IMR-90 (cell line): ENCODE measurements around the gene KLHL29. TPM values are rescaled to one million over a fixed set of nuclear protein-coding genes. Genes with fewer than 3 reads are reported as not detected.

Source experiments
- ATAC-seq: fragments of 200-7000 bp; cut with Tn5 transposase; 2 replicates; pipeline ENCODE4 v1.9.1; 2020; ENCODE audit warnings: low read depth, mild to moderate bottlenecking, moderate library complexity
- BruUV-seq: library from RNA; stranded (reverse); fragments of 400-500 nt; replicated peaks from 2 replicates; lab custom pipeline; 2021; lab: Mats Ljungman, UMichigan
- CTCF ChIA-PET: fragments of 300-600 bp; formaldehyde crosslinking; extraction: SDS; loops from one replicate; lab custom pipeline; 2021; ENCODE audit warnings: antibody characterized with exemption; lab: Yijun Ruan, JAX
- POLR2A ChIA-PET: fragments of 300-600 bp; sonication (Branson Sonifier 250); formaldehyde crosslinking; loops from one replicate; lab custom pipeline; 2022; ENCODE audit warnings: antibody characterized with exemption; ENCODE audit not compliant: unreplicated experiment; lab: Charles Lee
- DNase-seq: peaks from one replicate; pipeline ENCODE4 v3.0.0; 2013
- H2AFZ ChIP-seq: replicated peaks from 2 replicates; pipeline ENCODE3; 2013; ENCODE audit warnings: low read length, mild to moderate bottlenecking; ENCODE audit not compliant: poor library complexity
- H2AK5ac ChIP-seq: 2 replicates; pipeline ENCODE4 v1.6.1; 2013; ENCODE audit warnings: low read depth, low read length, inconsistent platforms
- H2AK9ac ChIP-seq: replicated peaks from 2 replicates; pipeline ENCODE3; 2013; ENCODE audit warnings: mild to moderate bottlenecking, low read depth, low read length, moderate library complexity; ENCODE audit not compliant: poor library complexity
- H2BK120ac ChIP-seq: 2 replicates; pipeline ENCODE4 v1.6.1; 2013; ENCODE audit warnings: low read depth, low read length, inconsistent platforms
- H2BK15ac ChIP-seq: 3 replicates; pipeline ENCODE4 v1.6.1; 2013; ENCODE audit warnings: low read depth, low read length, inconsistent platforms
- H2BK20ac ChIP-seq: 2 replicates; pipeline ENCODE4 v1.6.1; 2013; ENCODE audit warnings: low read depth, mild to moderate bottlenecking, inconsistent platforms, low read length, moderate library complexity
- H2BK5ac ChIP-seq: 2 replicates; pipeline ENCODE4 v1.6.1; 2013; ENCODE audit warnings: mild to moderate bottlenecking, low read depth, low read length, inconsistent platforms; ENCODE audit not compliant: poor library complexity, severe bottlenecking
- H3K14ac ChIP-seq: replicated peaks from 2 replicates; pipeline ENCODE4 v1.6.1; 2013; ENCODE audit warnings: low read depth, low read length, inconsistent platforms
- H3K18ac ChIP-seq: 2 replicates; pipeline ENCODE4 v1.6.1; 2013; ENCODE audit warnings: low read depth, low read length, control low read depth
- H3K23ac ChIP-seq: 2 replicates; pipeline ENCODE4 v1.6.1; 2013; ENCODE audit warnings: low read depth, low read length, inconsistent platforms
- H3K27ac ChIP-seq: 2 replicates; pipeline ENCODE4 v1.5.1; 2013; ENCODE audit warnings: mild to moderate bottlenecking, control low read depth, low read length; ENCODE audit not compliant: insufficient read depth
- H3K27me3 ChIP-seq: 2 replicates; pipeline ENCODE4 v1.6.1; 2013; ENCODE audit warnings: low read length; ENCODE audit not compliant: control insufficient read depth, insufficient read depth
- H3K36me3 ChIP-seq: 2 replicates; pipeline ENCODE4 v1.6.1; 2013; ENCODE audit warnings: low read length, mixed read lengths; ENCODE audit not compliant: control insufficient read depth, insufficient read depth
- H3K4ac ChIP-seq: 2 replicates; pipeline ENCODE4 v1.6.1; 2013; ENCODE audit warnings: low read depth, low read length, inconsistent platforms
- H3K4me1 ChIP-seq: 2 replicates; pipeline ENCODE4 v1.6.1; 2013; ENCODE audit warnings: low read length, mixed read lengths; ENCODE audit not compliant: control insufficient read depth, insufficient read depth
- H3K4me2 ChIP-seq: 2 replicates; pipeline ENCODE4 v1.6.1; 2013; ENCODE audit warnings: low read depth, mild to moderate bottlenecking, control low read depth, low read length, moderate library complexity
- H3K4me3 ChIP-seq: 2 replicates; pipeline ENCODE4 v1.5.1; 2013; ENCODE audit warnings: low read depth, mild to moderate bottlenecking, control low read depth, low read length, moderate library complexity; ENCODE audit not compliant: insufficient read depth
- H3K56ac ChIP-seq: 2 replicates; pipeline ENCODE4 v1.6.1; 2013; ENCODE audit warnings: low read length, inconsistent platforms; ENCODE audit not compliant: insufficient read depth; ENCODE audit errors: extremely low read depth
- H3K79me1 ChIP-seq, 2 experiments: 2 replicates each; pipeline ENCODE4 v1.6.1; 2013; ENCODE audit warnings: low read length in 2 of 2, inconsistent platforms in 1 of 2, low read depth in 1 of 2
- H3K9ac ChIP-seq: 2 replicates; pipeline ENCODE4 v1.6.1; 2013; ENCODE audit warnings: low read depth, low read length, control low read depth
- H3K9me1 ChIP-seq: 2 replicates; pipeline ENCODE4 v1.6.1; 2013; ENCODE audit warnings: low read length, inconsistent platforms; ENCODE audit not compliant: insufficient read depth
- H3K9me3 ChIP-seq: 2 replicates; pipeline ENCODE4 v1.6.1; 2013; ENCODE audit warnings: low read length; ENCODE audit not compliant: control insufficient read depth, insufficient read depth
- H4K20me1 ChIP-seq: 2 replicates; pipeline ENCODE4 v1.6.1; 2013; ENCODE audit warnings: low read length, inconsistent platforms; ENCODE audit not compliant: insufficient read depth
- H4K5ac ChIP-seq: 2 replicates; pipeline ENCODE4 v1.6.1; 2013; ENCODE audit warnings: mild to moderate bottlenecking, low read depth, low read length, control low read depth
- H4K8ac ChIP-seq, 2 experiments: 2 replicates each; pipeline ENCODE4 v1.6.1; 2013; ENCODE audit warnings: low read depth in 2 of 2, low read length in 2 of 2, control low read depth in 1 of 2, inconsistent platforms in 1 of 2
- H4K91ac ChIP-seq: 2 replicates; pipeline ENCODE4 v1.6.1; 2013; ENCODE audit warnings: low read depth, low read length, inconsistent platforms; ENCODE audit not compliant: insufficient read depth
- FOS ChIP-seq: fragments of 150-350 bp; IDR thresholded peaks from 2 replicates; pipeline ENCODE4 v1.6.1; 2016; ENCODE audit warnings: low read depth, low read length
- MXI1 ChIP-seq: IDR thresholded peaks from 2 replicates; pipeline ENCODE4 v1.6.1; 2012; ENCODE audit warnings: low read depth, mild to moderate bottlenecking, low read length, moderate library complexity, borderline replicate concordance
- NFE2L2 ChIP-seq: fragments of 150-350 bp; IDR thresholded peaks from 2 replicates; pipeline ENCODE4 v1.6.1; 2016; ENCODE audit warnings: low read depth, mild to moderate bottlenecking, low read length
- SMC3 ChIP-seq: fragments of 150-350 bp; IDR thresholded peaks from 2 replicates; pipeline ENCODE4 v1.6.1; 2016; ENCODE audit warnings: low read depth, mild to moderate bottlenecking, antibody characterized with exemption, low read length, moderate library complexity
- USF2 ChIP-seq: fragments of 150-350 bp; IDR thresholded peaks from 2 replicates; pipeline ENCODE4 v1.6.1; 2017; ENCODE audit warnings: mild to moderate bottlenecking, antibody characterized with exemption, low read length, low read depth
- WGBS, 2 experiments: methylation state at CpG; one replicate each; pipeline versions ENCODE4 v1.1.5 to v1.1.7; 2013; ENCODE audit warnings: missing lambda C conversion rate in 2 of 2; ENCODE audit not compliant: insufficient read length in 1 of 2; ENCODE audit errors: extremely low coverage in 2 of 2; 5-methylcytosine and 5-hydroxymethylcytosine counted together
- dilution Hi-C: fragments of 300-500 bp; cut with HindIII; formaldehyde crosslinking; loops from one replicate; pipeline ENCODE4 v1.14.3; 2018; ENCODE audit warnings: low sequenced_read_pairs; ENCODE audit not compliant: unreplicated experiment
- in situ Hi-C: fragments of 300-500 bp; cut with MboI; formaldehyde crosslinking; loops from 3 replicates; pipeline ENCODE4 v1.14.3; 2019; ENCODE audit warnings: low sequenced_read_pairs, inconsistent platforms, mixed read lengths
- intact Hi-C: fragments of 100-400 bp; cut with micrococcal nuclease; formaldehyde crosslinking; loops from 2 replicates; pipeline ENCODE4 v1.10.0; 2022
- polyA plus RNA-seq, 3 experiments: library from polyadenylated mRNA; depleted of rRNA; stranded (reverse); fragments of >200 nt; gene quantifications; 2 replicates each; pipeline ENCODE4 v1.2.3, GENCODE V29; 2012; ENCODE audit warnings: low replicate concordance in 1 of 3
- total RNA-seq: library from RNA; depleted of rRNA; stranded (reverse); fragments of >200 nt; gene quantifications from 2 replicates; pipeline ENCODE4 v1.2.3, GENCODE V29; 2012

The KLHL29 gene
- total and polyA plus RNA-seq, 2 of the 4 experiments (the other 2 are of a cell fraction): 2.0 to 8.0 TPM

GRCh38 chr2:23659328-23659727, 274.3 kb downstream of the KLHL29 start:
- H2AK9ac ChIP-seq: no peak overlapping the region
- no peak overlapping the region for H3K18ac ChIP-seq
- dilution Hi-C loops: no loop called here
- no peak overlapping the region for H4K91ac ChIP-seq
- no peak for ATAC-seq
- POLR2A ChIA-PET: no interaction called here
- H3K9me3 ChIP-seq: no peaks in the 10 kb centered on the region
- H3K4me1 ChIP-seq: no peaks in the 10 kb centered on the region; the same call in 1 of the 2 replicates
- no peak overlapping the region for H2AK5ac ChIP-seq
- intact Hi-C loops: no loop called here
- H3K14ac ChIP-seq: no peak overlapping the region
- no peaks in the 10 kb centered on the region for H3K79me1 ChIP-seq
- H3K9ac ChIP-seq: no peak overlapping the region
- 100% methylated on average over 3 of the region's 9 CpGs; no CpG with 5 or more reads in 1 of the 2 experiments for WGBS, 2 experiments
- no peaks in the 10 kb centered on the region for H3K27me3 ChIP-seq
- no peak overlapping the region for H4K8ac ChIP-seq
- no peak overlapping the region for H2BK120ac ChIP-seq
- no peak overlapping the region for H3K23ac ChIP-seq
- no peak for DNase-seq
- TF ChIP-seq MXI1: no peak
- TF ChIP-seq USF2: no peak
- TF ChIP-seq NFE2L2: no peak
- TF ChIP-seq FOS: no peak
- TF ChIP-seq SMC3: no peak
- CTCF ChIA-PET: no interaction called here
- no peaks in the 10 kb centered on the region for H3K36me3 ChIP-seq
- H3K4me2 ChIP-seq: no peak overlapping the region
- no peak overlapping the region for H3K4me3 ChIP-seq
- H3K27ac ChIP-seq: no peak overlapping the region
- no peak overlapping the region for H4K5ac ChIP-seq
- H2BK5ac ChIP-seq: no peak overlapping the region
- H2BK20ac ChIP-seq: no peak overlapping the region
- no peaks in the 10 kb centered on the region; the same call in 1 of the 2 replicates for H3K9me1 ChIP-seq
- H4K20me1 ChIP-seq: no peaks in the 10 kb centered on the region
- H2BK15ac ChIP-seq: no peak overlapping the region
- no peak overlapping the region for H3K56ac ChIP-seq
- in situ Hi-C loops: no loop called here
- no TSS peak for BruUV-seq
- H2AFZ ChIP-seq: no peak overlapping the region
- H3K4ac ChIP-seq: no peak overlapping the region
